Activated T-cell treated with anti-CD3 and anti-CD28 coated beads, Interleukin-2, amount 50 U/mL, for 1 hour (primary cell): Measurements from ENCODE around the gene PTPRN2.

Source experiments
- DNase-seq: peaks from one replicate; pipeline ENCODE4 v3.0.0-alpha.2; 2020

The PTPRN2 gene

DNA sequence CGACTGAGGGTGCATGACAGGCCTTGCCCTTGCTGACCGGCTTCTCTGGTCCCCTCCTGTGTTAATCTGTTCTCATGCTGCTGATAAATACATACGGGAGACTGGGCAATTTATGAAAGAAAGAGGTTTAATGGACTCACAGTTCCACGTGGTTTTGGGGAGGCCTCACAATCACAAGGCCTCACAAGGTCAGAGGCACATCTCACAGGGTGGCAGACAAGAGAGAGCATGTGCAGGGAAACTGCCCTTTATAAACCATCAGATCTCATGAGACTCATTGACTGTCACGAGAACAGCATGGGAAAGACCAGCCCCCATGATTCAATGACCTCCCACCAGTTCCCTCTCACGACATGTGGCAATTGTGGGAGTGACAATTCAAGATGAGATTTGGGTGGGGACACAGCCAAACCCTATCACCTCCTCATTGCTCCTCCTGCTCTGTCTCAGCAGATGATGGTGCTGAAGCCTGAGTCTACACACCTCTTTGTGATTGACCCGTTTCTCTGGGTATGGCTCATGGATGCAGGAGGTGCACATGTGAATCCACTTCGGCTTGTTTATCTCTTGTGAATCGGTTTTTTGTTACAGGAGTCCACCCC is 703.1 kb downstream of the PTPRN2 start:
- DNase-seq = no peak

- DNase-seq = no peak
Observed at GRCh38 chr7:157881048-157881771, 706.4 kb downstream of the PTPRN2 start.

DNA sequence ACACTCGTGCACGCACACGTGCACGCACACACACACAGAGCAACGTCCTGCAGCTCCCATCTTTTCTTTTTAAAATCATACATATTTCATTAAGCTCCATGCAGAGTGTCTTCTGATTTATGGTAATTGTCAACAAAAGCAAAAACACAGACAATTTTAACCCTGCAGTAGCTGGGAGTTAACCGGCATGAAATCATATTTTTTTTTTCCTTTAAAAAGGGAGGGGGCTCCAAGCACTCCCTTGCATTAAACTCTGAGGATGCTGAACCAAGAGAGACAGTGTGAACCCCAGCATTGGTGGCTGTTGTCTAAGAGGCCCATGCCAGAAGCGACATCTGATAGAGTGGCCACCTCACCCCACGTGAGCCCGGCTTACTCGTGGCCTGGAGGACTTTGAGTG is 708.2 kb downstream of the PTPRN2 start:
- no peak for DNase-seq

GRCh38 chr7:157877298-157878090 is 710.1 kb downstream of the PTPRN2 start:
- no peak for DNase-seq

DNA sequence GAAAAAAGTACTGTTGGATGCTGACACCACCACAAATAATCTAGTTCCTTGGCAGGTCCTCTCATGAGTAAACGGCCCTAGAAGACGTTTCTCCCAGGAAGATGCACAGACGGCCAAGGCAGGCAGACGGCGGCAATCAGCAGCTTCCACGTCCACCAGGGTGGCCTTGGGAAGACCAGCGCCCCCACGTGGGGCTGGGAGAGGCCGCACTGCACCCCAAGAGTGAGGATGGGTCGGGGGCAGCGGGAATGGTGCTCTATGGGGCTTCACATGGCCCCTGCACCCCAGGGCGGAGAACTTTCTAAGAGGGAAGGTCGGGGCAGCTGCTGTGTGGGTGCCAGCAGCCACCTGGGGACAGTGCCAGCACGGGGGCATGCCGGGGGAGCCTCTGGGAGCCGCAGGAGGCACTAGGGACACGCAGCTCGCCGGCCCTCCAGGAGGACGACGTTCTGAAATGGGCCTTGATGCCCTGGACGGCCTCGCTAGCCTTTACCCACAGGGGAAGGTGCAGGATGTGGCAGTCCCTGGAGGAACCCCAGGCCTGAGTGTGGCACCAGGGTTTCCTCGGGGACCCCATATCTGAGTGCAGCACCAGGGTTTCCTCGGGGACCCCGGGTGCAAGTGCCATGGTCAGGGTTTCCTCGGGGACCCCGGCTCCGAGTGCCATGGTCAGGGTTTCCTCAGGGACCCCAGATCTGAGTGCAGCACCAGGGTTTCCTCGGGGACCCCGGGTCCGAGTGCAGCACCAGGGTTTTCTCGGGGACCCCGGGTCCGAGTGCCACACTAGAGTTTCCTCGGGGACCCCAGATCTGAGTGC is 710.9 kb downstream of the PTPRN2 start:
- no peak for DNase-seq

DNA sequence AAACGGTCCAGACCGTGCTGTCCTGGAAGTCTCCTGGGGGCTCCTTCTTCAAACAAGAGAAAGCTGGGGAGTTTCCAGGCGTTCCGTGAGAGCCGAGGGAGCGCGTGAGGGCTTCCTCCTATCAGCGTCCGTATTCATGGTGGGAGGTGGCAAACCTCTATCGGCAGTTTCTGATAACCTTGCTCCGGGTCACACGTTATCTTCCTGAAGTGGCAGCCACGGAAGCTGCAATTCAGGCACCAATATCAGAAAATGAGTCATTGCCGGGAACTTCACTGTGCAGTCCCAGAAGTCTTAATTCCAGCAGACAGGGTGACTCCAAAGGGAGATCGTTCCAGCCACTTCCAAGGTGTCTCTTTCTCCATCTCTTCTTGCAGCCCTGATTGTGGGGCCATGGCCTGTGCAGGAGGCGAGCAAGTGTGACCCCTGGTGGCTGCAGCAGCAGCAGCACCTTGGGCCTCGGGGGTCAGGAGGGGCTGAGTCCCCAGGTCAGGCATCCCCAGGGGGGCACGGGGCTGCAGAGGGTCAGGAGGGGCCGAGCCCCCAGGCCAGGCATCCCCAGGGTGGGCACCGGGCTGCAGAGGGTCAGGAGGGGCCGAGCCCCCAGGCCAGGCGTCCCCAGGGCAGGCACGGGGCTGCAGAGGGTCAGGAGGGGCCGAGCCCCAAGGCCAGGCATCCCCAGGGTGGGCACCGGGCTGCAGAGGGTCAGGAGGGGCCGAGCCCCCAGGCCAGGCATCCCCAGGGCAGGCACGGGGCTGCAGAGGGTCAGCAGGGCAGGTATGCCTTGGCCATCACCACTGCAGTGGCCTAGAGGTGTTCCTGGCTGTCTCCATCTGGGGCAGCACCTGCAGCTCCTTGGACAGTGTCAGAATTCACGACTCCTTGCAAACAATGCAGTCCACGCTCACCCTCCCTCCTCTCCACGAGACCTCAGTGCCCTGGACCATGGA is 712.1 kb downstream of the PTPRN2 start:
- peak; percentile 64 for DNase-seq

DNA sequence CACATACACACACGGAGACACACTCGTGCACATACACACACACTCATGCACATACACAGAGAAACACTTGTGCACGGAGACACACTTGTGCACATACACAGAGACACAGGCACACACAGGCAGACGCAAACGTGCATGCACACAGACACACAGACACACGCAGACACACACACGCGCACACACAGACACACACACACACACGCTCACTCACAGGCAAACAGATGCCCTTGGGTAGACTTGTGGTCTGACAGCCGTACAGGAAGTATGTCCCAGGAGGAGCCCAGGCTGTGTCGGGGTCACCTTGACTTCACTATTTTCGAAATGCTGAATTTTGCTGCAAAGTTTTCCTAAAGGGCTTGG is 712.8 kb downstream of the PTPRN2 start:
- no peak for DNase-seq

- DNase-seq = no peak
Observed at GRCh38 chr7:157874208-157874816, 713.3 kb downstream of the PTPRN2 start.

DNA sequence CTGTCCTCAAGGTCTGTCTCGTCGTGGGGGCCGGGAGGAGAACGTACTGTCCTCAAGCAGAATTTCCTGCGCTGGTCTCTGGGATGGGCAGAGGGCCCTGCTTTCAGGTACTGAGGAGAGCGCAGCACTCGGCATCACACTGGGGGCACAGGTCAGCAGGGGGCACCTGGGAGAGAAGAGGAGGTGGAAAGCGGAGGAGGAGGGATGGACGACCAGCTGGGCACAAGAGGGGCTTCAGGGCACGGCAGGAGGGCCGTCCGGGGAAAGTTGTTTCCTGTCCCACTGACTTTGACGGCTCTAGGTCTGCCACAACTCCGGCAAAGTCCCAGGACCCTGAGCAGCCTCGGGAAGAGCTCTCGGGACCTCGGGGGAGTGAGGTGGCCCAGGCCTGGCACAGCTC is 714.0 kb downstream of the PTPRN2 start:
- DNase-seq = no peak

DNA sequence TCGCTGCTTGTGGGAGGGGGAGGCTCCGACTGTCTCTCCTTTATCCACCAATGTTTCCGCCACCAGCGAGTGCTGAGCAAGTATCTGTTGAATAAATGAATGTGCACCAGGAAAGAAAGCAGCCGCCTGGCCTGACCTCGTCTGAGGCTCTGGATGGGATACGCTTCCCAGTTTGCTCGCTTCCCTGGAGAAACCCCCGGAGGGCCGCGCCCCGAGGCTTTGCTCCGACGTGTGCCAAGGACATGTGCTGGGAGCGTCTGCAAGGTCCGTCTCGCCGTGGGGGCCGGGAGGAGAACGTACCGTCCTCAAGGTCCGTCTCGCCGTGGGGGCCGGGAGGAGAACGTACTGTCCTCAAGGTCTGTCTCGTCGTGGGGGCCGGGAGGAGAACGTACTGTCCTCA is 714.4 kb downstream of the PTPRN2 start:
- no peak for DNase-seq

DNA sequence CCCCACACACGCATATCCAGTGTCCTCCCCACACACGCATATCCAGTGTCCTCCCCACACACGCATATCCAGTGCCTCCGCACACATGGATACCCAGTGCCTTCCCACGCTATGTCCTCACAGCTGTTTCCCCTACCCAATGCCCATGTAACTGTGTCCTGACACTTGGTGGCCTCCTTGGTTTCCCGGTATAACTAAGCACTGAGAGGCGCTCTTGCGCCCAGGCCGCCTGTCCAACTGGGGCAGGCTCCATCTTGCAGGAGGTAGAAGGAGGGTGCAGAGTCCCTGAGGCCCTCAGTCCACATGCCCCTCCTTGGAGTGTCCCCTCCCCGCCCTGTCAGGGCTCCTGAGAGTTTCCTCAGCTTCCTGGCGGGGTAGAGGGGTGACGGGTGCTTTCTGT is 715.2 kb downstream of the PTPRN2 start:
- DNase-seq = no peak

DNA sequence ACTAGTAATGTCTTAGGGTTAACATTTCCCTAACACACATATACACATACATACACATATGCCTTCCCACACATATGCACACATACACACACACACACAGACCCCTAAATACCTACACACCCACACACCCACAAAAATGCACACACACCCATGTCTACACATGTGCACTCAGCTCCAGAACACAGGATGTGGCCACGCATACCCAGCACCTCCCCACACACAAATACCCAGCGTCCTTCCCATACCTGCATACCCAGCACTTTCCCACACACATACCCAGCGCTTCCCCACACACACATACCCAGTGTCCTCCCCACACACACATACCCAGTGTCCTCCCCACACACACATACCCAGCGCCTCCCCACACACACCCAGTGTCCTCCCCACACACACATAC is 715.9 kb downstream of the PTPRN2 start:
- no peak for DNase-seq

GRCh38 chr7:157870644-157871290 is 716.9 kb downstream of the PTPRN2 start:
- no peak for DNase-seq

DNA sequence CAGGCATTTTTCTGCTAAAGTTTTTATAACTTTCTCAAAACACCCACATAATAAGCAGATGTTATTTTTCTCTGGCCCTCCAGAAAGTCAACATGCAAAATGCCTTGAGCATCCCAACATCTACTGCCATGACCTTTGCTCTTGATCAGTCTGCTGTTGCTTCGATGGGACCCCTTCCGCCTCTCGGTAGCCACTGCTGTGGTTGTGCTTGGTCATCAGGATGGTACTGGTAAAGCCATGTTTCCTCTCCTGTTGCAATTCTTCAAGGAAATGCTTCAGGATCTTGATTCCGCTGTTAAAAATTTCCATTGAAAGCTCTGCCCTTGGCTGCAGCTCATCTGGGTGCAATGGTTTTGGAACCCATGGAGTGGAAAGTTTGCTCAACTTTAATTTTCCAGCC is 717.8 kb downstream of the PTPRN2 start:
- DNase-seq = no peak

GRCh38 chr7:157867685-157868305 is 719.8 kb downstream of the PTPRN2 start:
- no peak for DNase-seq

- no peak for DNase-seq
Observed at GRCh38 chr7:157866336-157866924, 721.2 kb downstream of the PTPRN2 start.

DNA sequence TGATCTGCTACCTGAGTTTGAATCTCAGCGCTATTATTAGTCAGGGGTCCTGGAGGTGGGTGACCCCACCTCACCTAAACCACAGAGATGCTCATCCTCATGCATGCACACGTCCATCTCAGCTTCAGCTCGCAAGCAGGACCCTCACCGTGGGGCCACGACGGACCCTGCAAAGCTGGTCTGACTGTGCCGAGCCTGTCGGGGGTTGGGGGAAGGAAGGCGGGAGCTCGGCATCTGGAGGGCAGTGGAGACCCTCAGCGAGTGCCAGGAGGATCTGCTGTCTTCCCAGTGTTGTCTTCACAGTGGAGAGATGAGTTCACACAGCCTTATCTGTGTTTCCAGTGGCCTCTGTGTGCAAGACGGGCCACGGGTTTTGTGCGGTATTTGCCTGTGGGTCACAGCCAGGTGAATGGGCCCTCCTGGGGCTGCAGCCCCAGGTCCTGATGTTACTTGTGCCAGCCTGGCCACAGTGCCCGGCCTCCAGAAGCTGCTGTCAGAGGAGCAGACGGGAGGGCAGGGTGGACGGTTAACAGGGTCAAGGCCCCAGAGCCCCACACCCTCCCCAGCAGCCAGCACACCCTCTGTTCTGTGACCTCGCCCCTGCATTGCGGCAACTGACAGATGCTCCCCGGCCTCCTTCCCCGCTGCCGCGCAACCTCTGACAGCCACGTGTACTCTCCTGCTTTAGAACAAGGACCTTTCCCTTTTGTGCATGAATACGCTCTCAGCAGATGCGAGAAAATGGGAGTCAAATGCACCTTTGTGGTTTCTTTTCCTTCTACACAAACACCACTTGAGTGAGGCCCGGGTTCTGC is 722.1 kb downstream of the PTPRN2 start:
- no peak for DNase-seq

DNA sequence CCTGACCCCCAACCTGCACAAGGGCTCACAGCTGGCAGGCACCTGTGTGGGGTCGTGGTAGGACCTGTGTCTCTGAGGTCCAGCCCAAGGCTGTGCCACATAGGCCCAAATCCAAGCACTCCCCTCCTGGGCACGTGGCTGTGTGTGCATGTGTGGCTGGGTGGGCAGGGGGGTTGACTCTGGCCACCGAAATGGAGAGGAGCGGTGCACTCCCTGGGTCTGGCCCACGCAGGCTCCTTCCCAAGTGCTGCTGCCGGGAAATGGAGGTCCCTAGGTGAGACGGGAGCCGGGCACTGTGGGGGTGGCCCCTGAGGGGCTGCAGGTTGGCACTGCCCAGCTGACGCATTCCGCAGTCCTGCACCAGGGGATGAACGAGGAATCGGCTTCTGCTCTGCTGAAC is 722.7 kb downstream of the PTPRN2 start:
- no peak for DNase-seq
